A549 (cell line): ENCODE measurements around the gene DFFB. TPM values are rescaled to one million over a fixed set of nuclear protein-coding genes. Genes with fewer than 3 reads are reported as not detected.

Experiments
- ATAC-seq, 2 experiments: fragments of 200-7000 bp in 1 of 2; fragments of >200 bp in 1 of 2; cut with Nextera tagmentation in 1 of 2; cut with Tn5 transposase in 1 of 2; 3 replicates each; pipeline versions ENCODE4 v1.8.0 to v1.9.1; 2018 to 2020; ENCODE audit warnings: mild to moderate bottlenecking in 1 of 2, moderate library complexity in 1 of 2
- CTCF ChIA-PET: fragments of 300-600 bp; sonication (Branson Sonifier 250); formaldehyde crosslinking; extraction: SDS; loops from one replicate; lab custom pipeline; 2021; ENCODE audit warnings: antibody characterized with exemption, inconsistent platforms; lab: Yijun Ruan, JAX
- POLR2A ChIA-PET: fragments of 350-600 bp; formaldehyde crosslinking; extraction: SDS; loops from one replicate; lab custom pipeline; 2021; ENCODE audit warnings: antibody characterized with exemption, inconsistent platforms; lab: Yijun Ruan, JAX
- DNase-seq, 2 experiments: peaks; one replicate each; pipeline versions ENCODE4 v3.0.0 to v3.0.0-alpha.2; 2011 to 2016; ENCODE audit warnings: low read depth in 1 of 2, low spot score in 1 of 2
- FAIRE-seq: peaks from 2 replicates; lab custom pipeline; 2011; peaks lifted over from hg19 to GRCh38; lab: Jason Lieb, UNC
- H3K27ac ChIP-seq, 2 experiments: fragments of >200 bp; sonication (Bioruptor Twin); formaldehyde crosslinking; 3 replicates each; pipeline ENCODE4 v1.5.1; 2016 to 2017
- H3K4me1 ChIP-seq: fragments of >200 bp; sonication (Bioruptor Twin); formaldehyde crosslinking; 3 replicates; pipeline ENCODE4 v1.6.1; 2016
- H3K4me2 ChIP-seq: fragments of >200 bp; sonication (Bioruptor Twin); formaldehyde crosslinking; 3 replicates; pipeline ENCODE4 v1.6.1; 2016
- H3K4me3 ChIP-seq: fragments of >200 bp; sonication (Bioruptor Twin); formaldehyde crosslinking; 3 replicates; pipeline ENCODE4 v1.5.1; 2016
- H3K9me3 ChIP-seq: fragments of >200 bp; sonication (Bioruptor Twin); formaldehyde crosslinking; 3 replicates; pipeline ENCODE4 v1.6.1; 2016
- CBX8 ChIP-seq: fragments of 200-600 bp; sonication (generic); IDR thresholded peaks from 2 replicates; pipeline ENCODE4 v1.6.1; 2016
- CEBPB ChIP-seq, 2 experiments: fragments of >200 bp in 1 of 2; sonication (Bioruptor Twin) in 1 of 2; formaldehyde crosslinking in 1 of 2; IDR thresholded peaks; 2 replicates each; pipeline ENCODE4 v1.6.1; 2012 to 2016
- EHMT2 ChIP-seq: fragments of 200-600 bp; sonication (generic); IDR thresholded peaks from 2 replicates; pipeline ENCODE4 v1.6.1; 2016; ENCODE audit warnings: antibody characterized with exemption, low read depth, mild to moderate bottlenecking, moderate library complexity
- EP300 ChIP-seq, 2 experiments: fragments of >200 bp; sonication (Bioruptor Twin); formaldehyde crosslinking; IDR thresholded peaks; 2 replicates in 1 of 2; 3 replicates in 1 of 2; pipeline ENCODE4 v1.6.1; 2016 to 2017
- FOSL2 ChIP-seq, 2 experiments: fragments of 450-650 bp in 1 of 2; fragments of >200 bp in 1 of 2; sonication (Bioruptor Twin) in 1 of 2; formaldehyde crosslinking; IDR thresholded peaks; 2 replicates each; pipeline versions ENCODE4 v1.5.0 to v1.6.1; 2016 to 2020; ENCODE audit warnings: mild to moderate bottlenecking in 1 of 2, moderate library complexity in 1 of 2
- FOXS1 ChIP-seq: fragments of 250-450 bp; sonication (Bioruptor Pico); IDR thresholded peaks from 2 replicates; pipeline ENCODE4 v1.5.0; 2020; ENCODE audit warnings: mild to moderate bottlenecking, moderate library complexity
- HOXB13 ChIP-seq: fragments of 250-450 bp; sonication (Bioruptor Pico); IDR thresholded peaks from 2 replicates; pipeline ENCODE4 v1.5.0; 2020; ENCODE audit warnings: low read depth, mild to moderate bottlenecking, moderate library complexity
- JUN ChIP-seq, 2 experiments: fragments of >200 bp; sonication (Bioruptor Twin); formaldehyde crosslinking; IDR thresholded peaks; 2 replicates in 1 of 2; 3 replicates in 1 of 2; pipeline ENCODE4 v1.6.1; 2016 to 2017
- KDM5A ChIP-seq: fragments of 200-600 bp; sonication (generic); IDR thresholded peaks from 2 replicates; pipeline ENCODE4 v1.6.1; 2016; ENCODE audit warnings: antibody characterized with exemption, mild to moderate bottlenecking
- MAZ ChIP-seq: fragments of 150-350 bp; IDR thresholded peaks from 2 replicates; pipeline ENCODE4 v1.6.1; 2014; ENCODE audit warnings: antibody characterized with exemption, low read depth, low read length, borderline replicate concordance
- MYC ChIP-seq: IDR thresholded peaks from 2 replicates; pipeline ENCODE4 v1.6.1; 2012; ENCODE audit warnings: mild to moderate bottlenecking, inconsistent platforms, low read length, improper control_type of control experiment, borderline replicate concordance
- NFE2L2 ChIP-seq: fragments of 150-350 bp; conservative IDR thresholded peaks from 2 replicates; pipeline ENCODE4 v1.6.1; 2014; ENCODE audit warnings: low read length
- PHF8 ChIP-seq: fragments of 200-600 bp; sonication (generic); IDR thresholded peaks from 2 replicates; pipeline ENCODE4 v1.6.1; 2016; ENCODE audit warnings: low read depth, mild to moderate bottlenecking, antibody characterized with exemption, moderate library complexity, borderline replicate concordance
- RCOR1 ChIP-seq: fragments of 150-350 bp; IDR thresholded peaks from 2 replicates; pipeline ENCODE4 v1.6.1; 2014; ENCODE audit warnings: antibody characterized with exemption, low read length, low read depth
- RNF2 ChIP-seq: fragments of 200-600 bp; sonication (generic); IDR thresholded peaks from 2 replicates; pipeline ENCODE4 v1.6.1; 2016; ENCODE audit warnings: low read depth, mild to moderate bottlenecking, antibody characterized with exemption, moderate library complexity, borderline replicate concordance
- SMC3 ChIP-seq: fragments of >200 bp; sonication (Bioruptor Twin); formaldehyde crosslinking; IDR thresholded peaks from 3 replicates; pipeline ENCODE4 v1.6.1; 2018; ENCODE audit warnings: inconsistent platforms
- TFCP2L1 ChIP-seq: fragments of 250-450 bp; sonication (Bioruptor Pico); IDR thresholded peaks from 2 replicates; pipeline ENCODE4 v1.5.0; 2021; ENCODE audit warnings: mild to moderate bottlenecking
- TP53 ChIP-seq: fragments of 250-450 bp; sonication (Bioruptor Pico); IDR thresholded peaks from 2 replicates; pipeline ENCODE4 v1.5.0; 2021; ENCODE audit warnings: mild to moderate bottlenecking, moderate library complexity
- ZFP36 ChIP-seq: fragments of 450-650 bp; IDR thresholded peaks from 2 replicates; pipeline ENCODE4 v1.6.1; 2014; ENCODE audit warnings: borderline replicate concordance; ENCODE audit not compliant: partially characterized antibody
- WGBS: methylation state at CpG from one replicate; pipeline ENCODE4 v1.1.6; 2017; ENCODE audit errors: missing lambda C conversion rate; 5-methylcytosine and 5-hydroxymethylcytosine counted together
- polyA plus RNA-seq, 4 experiments: library from polyadenylated mRNA; depleted of rRNA in 3 of 4; stranded (reverse); fragments of >200 nt; fragmentation: RNase III in 1 of 4; extraction: RNeasy Plus Mini Kit Qiagen cat#74134 plus additional on column Dnase treatment in 1 of 4; gene quantifications; 2 replicates in 3 of 4; 3 replicates in 1 of 4; pipeline ENCODE4 v1.2.3, GENCODE V29; 2011 to 2017
- TF ChIP-seq, protein P1 (sequence below): fragments of 450-650 bp; IDR thresholded peaks from 2 replicates; pipeline ENCODE4 v1.6.1; 2014; ENCODE audit warnings: antibody characterized with exemption
- TF ChIP-seq, protein P2 (sequence below): fragments of 150-350 bp; IDR thresholded peaks from 2 replicates; pipeline ENCODE4 v1.6.1; 2014; ENCODE audit warnings: low read depth, mild to moderate bottlenecking, low read length
- TF ChIP-seq, protein P3 (sequence below): IDR thresholded peaks from 2 replicates; pipeline ENCODE4 v1.6.1; 2012
- TF ChIP-seq, protein P4 (sequence below): fragments of >200 bp; sonication (Bioruptor Twin); formaldehyde crosslinking; IDR thresholded peaks from 3 replicates; pipeline ENCODE4 v1.6.1; 2016

DFFB gene
- polyA plus RNA-seq, 2 of the 4 experiments (the other 2 are of a cell fraction): 2.5 to 3.7 TPM

DNA sequence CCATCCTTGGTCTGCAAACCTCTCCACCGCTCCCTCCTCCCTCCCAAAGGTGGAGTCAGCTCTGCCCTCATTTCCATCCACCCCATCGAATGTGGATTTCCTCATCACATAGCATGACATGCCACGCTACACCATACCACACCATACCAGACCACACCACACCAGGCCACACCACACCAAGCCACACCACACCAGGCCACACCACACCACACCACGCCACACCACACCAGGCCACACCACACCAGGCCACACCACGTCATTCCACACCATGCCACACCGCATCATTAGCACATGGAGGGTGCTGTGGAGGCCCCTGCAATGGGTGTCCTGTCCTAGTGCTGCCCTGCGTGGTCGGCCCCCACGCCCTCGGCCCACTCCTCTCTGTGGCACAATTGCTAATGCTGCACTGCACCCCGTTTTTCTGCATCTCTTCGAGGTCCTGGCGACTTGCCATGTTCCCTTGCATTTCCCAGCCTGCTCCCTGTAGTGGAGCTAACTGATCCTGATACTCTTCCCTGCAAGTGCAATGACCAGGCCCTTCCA, 11.3 kb downstream of the DFFB start:
- H3K27ac ChIP-seq: no peak overlapping the region
- CTCF ChIA-PET: interaction anchor here (1.2 to 1.6 kb wide), 2 partner anchors 10 to 38 kb away, joined by 4 read pairs; no protein-coding TSS in a partner anchor
- no peak for DNase-seq
- TF ChIP-seq KDM5A (no peak), HOXB13 (CRISPR knock-in tag) (no peak), EP300 (IDR thresholded peaks at IDR 0.05) (no peak), NFE2L2 (no peak), RCOR1 (no peak), PHF8 (no peak), FOXS1 (CRISPR knock-in tag) (no peak), MYC (no peak), TP53 (CRISPR knock-in tag) (no peak), ZFP36 (no peak), SMC3 (no peak), EHMT2 (no peak)
- TF ChIP-seq, protein P1, sequence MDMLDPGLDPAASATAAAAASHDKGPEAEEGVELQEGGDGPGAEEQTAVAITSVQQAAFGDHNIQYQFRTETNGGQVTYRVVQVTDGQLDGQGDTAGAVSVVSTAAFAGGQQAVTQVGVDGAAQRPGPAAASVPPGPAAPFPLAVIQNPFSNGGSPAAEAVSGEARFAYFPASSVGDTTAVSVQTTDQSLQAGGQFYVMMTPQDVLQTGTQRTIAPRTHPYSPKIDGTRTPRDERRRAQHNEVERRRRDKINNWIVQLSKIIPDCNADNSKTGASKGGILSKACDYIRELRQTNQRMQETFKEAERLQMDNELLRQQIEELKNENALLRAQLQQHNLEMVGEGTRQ: no peak
- TF ChIP-seq, protein P2, sequence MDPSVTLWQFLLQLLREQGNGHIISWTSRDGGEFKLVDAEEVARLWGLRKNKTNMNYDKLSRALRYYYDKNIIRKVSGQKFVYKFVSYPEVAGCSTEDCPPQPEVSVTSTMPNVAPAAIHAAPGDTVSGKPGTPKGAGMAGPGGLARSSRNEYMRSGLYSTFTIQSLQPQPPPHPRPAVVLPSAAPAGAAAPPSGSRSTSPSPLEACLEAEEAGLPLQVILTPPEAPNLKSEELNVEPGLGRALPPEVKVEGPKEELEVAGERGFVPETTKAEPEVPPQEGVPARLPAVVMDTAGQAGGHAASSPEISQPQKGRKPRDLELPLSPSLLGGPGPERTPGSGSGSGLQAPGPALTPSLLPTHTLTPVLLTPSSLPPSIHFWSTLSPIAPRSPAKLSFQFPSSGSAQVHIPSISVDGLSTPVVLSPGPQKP: no peak
- TF ChIP-seq, protein P3, sequence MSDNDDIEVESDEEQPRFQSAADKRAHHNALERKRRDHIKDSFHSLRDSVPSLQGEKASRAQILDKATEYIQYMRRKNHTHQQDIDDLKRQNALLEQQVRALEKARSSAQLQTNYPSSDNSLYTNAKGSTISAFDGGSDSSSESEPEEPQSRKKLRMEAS: no peak
- TF ChIP-seq, all 56 proteins: peak for 0
- POLR2A ChIA-PET: no interaction called here
- H3K9me3 ChIP-seq: no peaks in the 10 kb centered on the region
- FAIRE-seq (no peak), ATAC-seq (no peak)
- no peak overlapping the region for H3K4me2 ChIP-seq
- H3K4me3 ChIP-seq: no peak overlapping the region
- WGBS: 79% methylated on average over 13 of the region's 13 CpGs
- no peaks in the 10 kb centered on the region for H3K4me1 ChIP-seq

DNA sequence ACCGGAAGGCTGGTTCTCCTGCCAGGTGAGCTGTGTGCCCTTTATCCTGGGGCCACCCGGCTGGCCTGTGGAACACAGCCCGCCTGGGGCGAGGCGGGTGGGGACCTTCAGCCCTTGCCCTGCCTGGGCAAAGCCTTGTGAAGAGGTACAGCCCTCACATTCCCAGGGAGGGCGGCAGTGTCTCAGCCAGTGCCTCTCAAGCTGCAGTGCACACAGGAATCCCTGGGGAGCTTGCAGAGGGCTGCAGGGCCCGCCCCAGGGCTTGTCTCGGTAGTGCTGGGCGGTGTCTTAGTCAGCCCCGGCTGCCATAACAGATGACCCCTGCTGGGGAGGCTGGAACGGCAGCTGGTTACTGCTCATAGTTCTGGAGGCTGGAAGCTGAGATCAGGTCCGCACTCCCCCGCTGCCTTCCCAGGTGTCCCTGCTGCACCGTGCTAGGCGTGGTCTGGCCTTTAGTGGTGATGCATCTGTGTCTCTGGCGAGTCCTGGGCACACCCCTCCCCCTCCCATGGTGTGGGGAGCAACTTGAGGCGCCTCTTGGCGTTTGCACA, 12.6 kb downstream of the DFFB start:
- Histone ChIP-seq H3K4me3 (no peak overlapping the region), H3K4me2 (no peak overlapping the region), H3K4me1 (no peaks in the 10 kb centered on the region), H3K27ac (no peak overlapping the region), H3K9me3 (no peaks in the 10 kb centered on the region)
- ChIA-PET POLR2A (no interaction called here), CTCF (no interaction called here)
- WGBS: 72% methylated on average over 7 of the region's 18 CpGs
- ATAC-seq: peak in 1 of 2 experiments; percentile 32; a peak in 1 of 6 replicates
- no peak for FAIRE-seq
- no peak for TF ChIP-seq MAZ
- TF ChIP-seq CEBPB (IDR thresholded peaks at IDR 0.05): no peak
- no peak for TF ChIP-seq CBX8
- TF ChIP-seq PHF8: no peak
- TF ChIP-seq, protein P4, sequence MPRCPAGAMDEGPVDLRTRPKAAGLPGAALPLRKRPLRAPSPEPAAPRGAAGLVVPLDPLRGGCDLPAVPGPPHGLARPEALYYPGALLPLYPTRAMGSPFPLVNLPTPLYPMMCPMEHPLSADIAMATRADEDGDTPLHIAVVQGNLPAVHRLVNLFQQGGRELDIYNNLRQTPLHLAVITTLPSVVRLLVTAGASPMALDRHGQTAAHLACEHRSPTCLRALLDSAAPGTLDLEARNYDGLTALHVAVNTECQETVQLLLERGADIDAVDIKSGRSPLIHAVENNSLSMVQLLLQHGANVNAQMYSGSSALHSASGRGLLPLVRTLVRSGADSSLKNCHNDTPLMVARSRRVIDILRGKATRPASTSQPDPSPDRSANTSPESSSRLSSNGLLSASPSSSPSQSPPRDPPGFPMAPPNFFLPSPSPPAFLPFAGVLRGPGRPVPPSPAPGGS: no peak
- TF ChIP-seq TFCP2L1 (CRISPR knock-in tag): no peak
- TF ChIP-seq JUN (IDR thresholded peaks at IDR 0.05): no peak
- no peak for TF ChIP-seq RNF2
- no peak for TF ChIP-seq FOSL2 (IDR thresholded peaks at IDR 0.05)
- no peak for TF ChIP-seq FOSL2 (CRISPR knock-in tag; IDR thresholded peaks at IDR 0.05)
- DNase-seq: no peak
